NAMALWA (cell line): ENCODE measurements around the gene ASB16.
A peak's percentile ranks its signal among the peaks of the same experiment; 100 is the strongest.
"Not testable (repeated sequence)": the region's sequence is repeated elsewhere in the genome, so short reads cannot be mapped to it uniquely, and the experiment has no call there.

Experiments used
- DNase-seq: peaks from one replicate; pipeline ENCODE4 v3.0.0-alpha.2; 2015; ENCODE audit warnings: low spot score

The ASB16 gene

GRCh38 chr17:44149066-44149465 lies 21.4 kb upstream of the ASB16 start:
- not testable (repeated sequence) for DNase-seq

- no peak for DNase-seq
These were observed 20.7 kb upstream of the ASB16 start for GRCh38 chr17:44149750-44150329.

- DNase-seq = no peak
These were observed 17.6 kb upstream of the ASB16 start for GRCh38 chr17:44152875-44153274.

GRCh38 chr17:44155488-44155887 lies 15.0 kb upstream of the ASB16 start:
- no peak for DNase-seq

GRCh38 chr17:44159519-44160210 lies 10.8 kb upstream of the ASB16 start:
- DNase-seq = no peak

GRCh38 chr17:44164476-44164875 lies 6.0 kb upstream of the ASB16 start:
- DNase-seq = no peak

GRCh38 chr17:44167181-44167861 lies 3.2 kb upstream of the ASB16 start:
- DNase-seq = no peak

- no peak for DNase-seq
These were observed 387 bp upstream of the ASB16 start for GRCh38 chr17:44170135-44170498.

- no peak for DNase-seq
These were observed 1.5 kb downstream of the ASB16 start for GRCh38 chr17:44171931-44172455.

GRCh38 chr17:44174427-44174826 lies 3.9 kb downstream of the ASB16 start:
- no peak for DNase-seq

GRCh38 chr17:44176257-44176656 lies 5.8 kb downstream of the ASB16 start:
- DNase-seq = no peak

GRCh38 chr17:44176671-44177501 lies 6.4 kb downstream of the ASB16 start:
- no peak for DNase-seq

- no peak for DNase-seq
These were observed 7.1 kb downstream of the ASB16 start for GRCh38 chr17:44177640-44178039.

- no peak for DNase-seq
These were observed 7.6 kb downstream of the ASB16 start for GRCh38 chr17:44178133-44178532.

GRCh38 chr17:44183024-44183423 lies 12.5 kb downstream of the ASB16 start:
- DNase-seq = no peak

GRCh38 chr17:44184212-44184810 lies 13.8 kb downstream of the ASB16 start:
- DNase-seq = no peak

GRCh38 chr17:44186307-44187130 lies 16.0 kb downstream of the ASB16 start, which contains the start of gene TMUB2:
TMUB2 (plus strand) TSS chr17:44186972; CDS start chr17:44187709, 737 bp downstream.
- peak; percentile 99 for DNase-seq

GRCh38 chr17:44187131-44187899 lies 16.8 kb downstream of the ASB16 start:
- peak; percentile 69 for DNase-seq

- DNase-seq = no peak
These were observed 18.3 kb downstream of the ASB16 start for GRCh38 chr17:44188576-44189403.
